ENCODE data around the gene ALMS1. TPM values are rescaled to one million over a fixed set of nuclear protein-coding genes. Genes with fewer than 3 reads are reported as not detected.
"Not testable (repeated sequence)": the region's sequence is repeated elsewhere in the genome, so short reads cannot be mapped to it uniquely, and the experiment has no call there.

Gene ALMS1
- total RNA-seq, 2 experiments from 2014 or later: 35.5 to 57.8 TPM

DNA sequence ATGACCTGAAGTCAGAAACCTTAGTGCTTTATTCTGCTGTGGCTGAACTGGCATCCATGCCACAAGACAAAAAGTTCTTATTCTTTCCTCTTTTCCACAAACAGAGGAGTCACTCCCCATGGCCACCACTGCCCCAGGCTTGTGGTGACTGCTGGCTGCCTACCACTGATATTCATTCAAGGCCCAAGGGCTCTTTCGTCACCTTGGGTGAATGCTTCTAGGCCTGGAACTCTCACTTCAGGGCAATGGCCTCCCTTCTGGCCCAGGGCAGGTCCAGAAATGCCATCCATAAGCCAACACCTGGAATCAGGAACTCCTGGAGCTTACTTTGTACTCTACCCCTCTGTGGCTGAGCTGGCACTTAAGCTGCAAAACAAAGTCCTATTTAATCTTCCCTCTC, 146.7 kb downstream of the ALMS1 start:
- no peak overlapping the region for H3K4me2 ChIP-seq (ENCODE audit: low read length)
- BruUV-seq (replicated peaks): no TSS peak
- ChIA-PET CTCF (ENCODE audit: unreplicated experiment) (no interaction called here), POLR2A (no interaction called here)
- H3K9me2 ChIP-seq (ENCODE audit: insufficient read depth, low read length): no peaks in the 10 kb centered on the region
- H3K4me3 ChIP-seq (ENCODE audit: low read depth, low read length, poor library complexity, severe bottlenecking): no peak overlapping the region
- no peak overlapping the region for H3K27ac ChIP-seq (ENCODE audit: low read depth, low read length, poor library complexity, severe bottlenecking)
- no peak for TF ChIP-seq EZH2phosphoT487 (IDR thresholded peaks at IDR 0.05; ENCODE audit: borderline replicate concordance, low read depth, low read length)
- TF ChIP-seq, protein P1, sequence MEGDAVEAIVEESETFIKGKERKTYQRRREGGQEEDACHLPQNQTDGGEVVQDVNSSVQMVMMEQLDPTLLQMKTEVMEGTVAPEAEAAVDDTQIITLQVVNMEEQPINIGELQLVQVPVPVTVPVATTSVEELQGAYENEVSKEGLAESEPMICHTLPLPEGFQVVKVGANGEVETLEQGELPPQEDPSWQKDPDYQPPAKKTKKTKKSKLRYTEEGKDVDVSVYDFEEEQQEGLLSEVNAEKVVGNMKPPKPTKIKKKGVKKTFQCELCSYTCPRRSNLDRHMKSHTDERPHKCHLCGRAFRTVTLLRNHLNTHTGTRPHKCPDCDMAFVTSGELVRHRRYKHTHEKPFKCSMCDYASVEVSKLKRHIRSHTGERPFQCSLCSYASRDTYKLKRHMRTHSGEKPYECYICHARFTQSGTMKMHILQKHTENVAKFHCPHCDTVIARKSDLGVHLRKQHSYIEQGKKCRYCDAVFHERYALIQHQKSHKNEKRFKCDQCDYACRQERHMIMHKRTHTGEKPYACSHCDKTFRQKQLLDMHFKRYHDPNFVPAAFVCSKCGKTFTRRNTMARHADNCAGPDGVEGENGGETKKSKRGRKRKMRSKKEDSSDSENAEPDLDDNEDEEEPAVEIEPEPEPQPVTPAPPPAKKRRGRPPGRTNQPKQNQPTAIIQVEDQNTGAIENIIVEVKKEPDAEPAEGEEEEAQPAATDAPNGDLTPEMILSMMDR (conservative IDR thresholded peaks at IDR 0.05; ENCODE audit: low read length): no peak
- no peak overlapping the region for H2AFZ ChIP-seq (ENCODE audit: low read length)
- peaks cover 29% of the 10 kb centered on the region for H3K9me3 ChIP-seq (ENCODE audit: low read length)
- no peaks in the 10 kb centered on the region for H3K79me2 ChIP-seq (ENCODE audit: insufficient read depth, low read depth, low read length)
- no peak for DNase-seq (ENCODE audit: low spot score)
- intact Hi-C loops (cut with micrococcal nuclease; ENCODE audit: unreplicated experiment): no loop called here
- peaks cover 62% of the 10 kb centered on the region for H3K36me3 ChIP-seq (ENCODE audit: insufficient read depth, low read length)
- no peaks in the 10 kb centered on the region for H3K4me1 ChIP-seq (ENCODE audit: insufficient read depth, low read length, poor library complexity, severe bottlenecking)
- no peaks in the 10 kb centered on the region for H4K20me1 ChIP-seq (ENCODE audit: insufficient read depth, low read length)

DNA sequence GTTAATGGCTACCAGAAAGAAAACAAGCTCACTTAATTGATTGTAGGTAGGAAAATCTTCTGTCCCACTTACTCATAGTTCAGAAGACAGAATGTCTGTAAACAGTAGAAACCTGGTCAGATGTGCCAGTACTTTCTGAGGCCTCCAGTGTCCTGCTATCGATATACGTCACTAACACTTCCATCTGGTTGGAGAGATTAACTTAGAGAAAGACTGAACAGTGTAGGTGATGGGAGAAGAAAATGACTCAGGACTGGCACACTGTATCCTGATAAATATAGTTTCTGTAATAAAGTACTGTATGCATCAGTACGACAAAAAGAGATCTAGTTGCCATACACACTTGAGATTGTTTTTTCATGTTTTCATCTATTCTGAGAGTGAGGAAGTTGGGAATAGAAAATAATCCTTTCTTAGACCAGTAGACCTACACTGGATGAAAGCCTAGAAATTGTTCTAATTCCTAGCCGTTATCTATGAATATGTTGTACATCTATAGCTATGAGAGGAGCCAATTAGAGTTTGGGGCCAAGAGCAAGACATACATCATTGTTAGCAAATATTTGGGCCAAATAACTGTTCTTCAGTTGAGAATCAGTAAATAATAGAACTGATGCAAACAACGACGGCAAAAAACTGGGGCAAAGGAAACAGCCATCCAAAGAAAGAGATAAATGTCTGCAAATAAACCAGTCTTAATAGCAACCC, 150.7 kb downstream of the ALMS1 start:
- ChIA-PET CTCF (ENCODE audit: unreplicated experiment) (no interaction called here), POLR2A (interaction anchor here (0.5 kb wide), 1 partner anchor 328 kb away, joined by 4 read pairs; no protein-coding TSS in a partner anchor)
- Histone ChIP-seq H3K9me2 (ENCODE audit: insufficient read depth, low read length) (no peaks in the 10 kb centered on the region), H3K9me3 (ENCODE audit: low read length) (no peaks in the 10 kb centered on the region), H3K79me2 (ENCODE audit: insufficient read depth, low read depth, low read length) (no peaks in the 10 kb centered on the region), H3K4me2 (ENCODE audit: low read length) (no peak overlapping the region), H3K36me3 (ENCODE audit: insufficient read depth, low read length) (peaks cover 49% of the 10 kb centered on the region), H3K4me1 (ENCODE audit: insufficient read depth, low read length, poor library complexity, severe bottlenecking) (no peaks in the 10 kb centered on the region), H3K27ac (ENCODE audit: low read depth, low read length, poor library complexity, severe bottlenecking) (no peak overlapping the region), H3K4me3 (ENCODE audit: low read depth, low read length, poor library complexity, severe bottlenecking) (no peak overlapping the region), H4K20me1 (ENCODE audit: insufficient read depth, low read length) (no peaks in the 10 kb centered on the region), H2AFZ (ENCODE audit: low read length) (no peak overlapping the region)
- no TSS peak for BruUV-seq (replicated peaks)
- TF ChIP-seq EZH2phosphoT487 (IDR thresholded peaks at IDR 0.05; ENCODE audit: borderline replicate concordance, low read depth, low read length): no peak
- TF ChIP-seq, protein P1 (conservative IDR thresholded peaks at IDR 0.05; ENCODE audit: low read length): no peak
- intact Hi-C loops (cut with micrococcal nuclease; ENCODE audit: unreplicated experiment): no loop called here
- no peak for DNase-seq (ENCODE audit: low spot score)

DNA sequence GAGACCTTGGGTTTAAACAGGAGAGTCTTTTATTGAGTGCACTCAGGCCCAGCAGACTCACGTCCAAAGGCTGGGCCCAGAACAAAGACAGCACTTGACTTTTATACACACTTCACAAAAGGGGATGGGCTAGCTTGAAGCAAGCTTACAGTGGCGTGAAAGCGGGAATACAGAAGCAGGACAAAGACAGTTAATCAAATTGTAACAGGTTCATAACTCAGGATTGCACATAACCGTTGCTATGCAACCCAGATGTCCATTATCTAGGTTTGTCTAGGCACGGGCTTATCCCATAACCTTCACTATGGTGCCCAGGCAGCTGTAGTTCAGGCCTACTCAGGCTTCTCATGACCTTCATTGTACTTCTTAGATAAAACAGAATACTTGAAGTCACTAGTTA, 175.2 kb downstream of the ALMS1 start:
- H4K20me1 ChIP-seq (ENCODE audit: insufficient read depth, low read length); H3K9me2 ChIP-seq (ENCODE audit: insufficient read depth, low read length); BruUV-seq (replicated peaks); H2AFZ ChIP-seq (ENCODE audit: low read length); H3K79me2 ChIP-seq (ENCODE audit: insufficient read depth, low read depth, low read length); H3K4me2 ChIP-seq (ENCODE audit: low read length); DNase-seq (ENCODE audit: low spot score); intact Hi-C loops (cut with micrococcal nuclease; ENCODE audit: unreplicated experiment); H3K9me3 ChIP-seq (ENCODE audit: low read length); H3K4me1 ChIP-seq (ENCODE audit: insufficient read depth, low read length, poor library complexity, severe bottlenecking); POLR2A ChIA-PET; H3K4me3 ChIP-seq (ENCODE audit: low read depth, low read length, poor library complexity, severe bottlenecking); CTCF ChIA-PET (ENCODE audit: unreplicated experiment); H3K27ac ChIP-seq (ENCODE audit: low read depth, low read length, poor library complexity, severe bottlenecking): not testable (repeated sequence)
- H3K36me3 ChIP-seq (ENCODE audit: insufficient read depth, low read length): peaks cover 22% of the 10 kb centered on the region
